ENCODE measurements around the gene JARID2. TPM values are rescaled to one million over a fixed set of nuclear protein-coding genes. Genes with fewer than 3 reads are reported as not detected.

Gene JARID2
- total and polyA plus RNA-seq, 4 donors: 1.4 to 12.3 (median 3.4) TPM

GRCh38 chr6:15280961-15281360 lies 35.1 kb downstream of the JARID2 start:
- H3K4me1 ChIP-seq (ENCODE audit: control insufficient read depth in 4 of 4, insufficient read depth in 4 of 4, low read length in 3 of 4): peaks cover 12 to 54% (median 35%) of the 10 kb centered on the region in 4 donors

More at GRCh38 chr6:15280961-15281360, 35.1 kb downstream of the JARID2 start:
- Histone ChIP-seq H3K27me3 (ENCODE audit: control insufficient read depth in 4 of 4, insufficient read depth in 4 of 4, low read length in 3 of 4) (no peaks in the 10 kb centered on the region), H3K9me3 (ENCODE audit: control insufficient read depth in 4 of 4, low read length in 3 of 4) (no peaks in the 10 kb centered on the region), H3K4me3 (ENCODE audit: low read depth in 1 of 3, low read length in 3 of 3) (no peak overlapping the region), H3K27ac (ENCODE audit: low read depth in 1 of 2, low read length in 2 of 2) (no peak overlapping the region), H3K9ac (ENCODE audit: low read depth in 1 of 2, low read length in 2 of 2) (no peak overlapping the region), H3K36me3 (ENCODE audit: control insufficient read depth in 4 of 4, insufficient read depth in 3 of 4, low read depth in 1 of 4, low read length in 3 of 4) (no peaks in the 10 kb centered on the region)
- DNase-seq (ENCODE audit: low spot score): no peak
- WGBS: 95% methylated on average over 8 of the region's 8 CpGs
- no peak for TF ChIP-seq REST (IDR thresholded peaks at IDR 0.05)
- TF ChIP-seq SP1 (IDR thresholded peaks at IDR 0.05): no peak
- no peak for TF ChIP-seq YY1 (IDR thresholded peaks at IDR 0.05)
- TF ChIP-seq FOXA1 (IDR thresholded peaks at IDR 0.05): no peak
- no peak for TF ChIP-seq EGR1 (IDR thresholded peaks at IDR 0.05; ENCODE audit: low read depth in 2 of 2)
- TF ChIP-seq GABPA (IDR thresholded peaks at IDR 0.05 in 1 of 2, conservative IDR thresholded peaks at IDR 0.05 in 1 of 2): no peak
- no peak for TF ChIP-seq JUND (IDR thresholded peaks at IDR 0.05)
- no peak for TF ChIP-seq RAD21 (IDR thresholded peaks at IDR 0.05)
- no peak for TF ChIP-seq TAF1 (conservative IDR thresholded peaks at IDR 0.05)
- TF ChIP-seq CTCF (IDR thresholded peaks at IDR 0.05; ENCODE audit: low read depth, low read length, missing input control): no peak
- TF ChIP-seq ATF3 (IDR thresholded peaks at IDR 0.05): no peak
- TF ChIP-seq ZBTB33 (IDR thresholded peaks at IDR 0.05): no peak
- TF ChIP-seq HNF4G (IDR thresholded peaks at IDR 0.05): no peak
- TF ChIP-seq MAX (IDR thresholded peaks at IDR 0.05): no peak
- TF ChIP-seq NR2F2 (IDR thresholded peaks at IDR 0.05): no peak
- no peak for TF ChIP-seq HNF4A (conservative IDR thresholded peaks at IDR 0.05)
- TF ChIP-seq RXRA (IDR thresholded peaks at IDR 0.05): no peak
- TF ChIP-seq FOXA2 (IDR thresholded peaks at IDR 0.05): no peak

Data from liver (tissue), 9 donors.